Vagina (tissue), 2 donors: Measurements from ENCODE around the gene RIPK3. TPM values are rescaled to one million over a fixed set of nuclear protein-coding genes. Genes with fewer than 3 reads are reported as not detected.

Experiments used
- DNase-seq, 2 donors: peaks; one replicate each; pipeline ENCODE4 v3.0.0-alpha.2; 2017; ENCODE audit errors: extremely low spot score in 2 of 2
- H3K27ac ChIP-seq: fragments of 200-600 bp; sonication (generic); one replicate; pipeline ENCODE4 v1.5.1; 2019
- H3K27me3 ChIP-seq: fragments of 200-600 bp; sonication (generic); one replicate; pipeline ENCODE4 v1.5.1; 2019
- H3K36me3 ChIP-seq, 2 donors: fragments of 200-600 bp; sonication (generic); one replicate each; pipeline ENCODE4 v1.5.1; 2017 to 2019
- H3K4me1 ChIP-seq: fragments of 200-600 bp; sonication (generic); one replicate; pipeline ENCODE4 v1.5.1; 2019
- H3K4me3 ChIP-seq, 2 donors: fragments of 200-600 bp; sonication (generic); 1 replicate in 1 of 2; 2 replicates in 1 of 2; pipeline ENCODE4 v1.5.1; 2016 to 2019
- H3K9me3 ChIP-seq: fragments of 200-600 bp; sonication (generic); one replicate; pipeline ENCODE4 v1.5.1; 2019
- CTCF ChIP-seq, 3 experiments: fragments of 450-650 bp in 2 of 3; fragments of 200-600 bp in 1 of 3; sonication (generic) in 1 of 3; IDR thresholded peaks; one replicate each; pipeline ENCODE4 v1.5.1; 2017 to 2019; ENCODE audit warnings: antibody characterized with exemption in 3 of 3, mild to moderate bottlenecking in 2 of 3, moderate library complexity in 2 of 3
- POLR2A ChIP-seq, 2 donors: fragments of 450-650 bp; IDR thresholded peaks; one replicate each; pipeline ENCODE4 v1.6.1; 2017; ENCODE audit warnings: antibody characterized with exemption in 2 of 2, mild to moderate bottlenecking in 2 of 2, moderate library complexity in 2 of 2
- POLR2AphosphoS5 ChIP-seq, 2 donors: sonication (generic); formaldehyde crosslinking; IDR thresholded peaks; one replicate each; pipeline ENCODE4 v1.9.0; 2017; ENCODE audit warnings: antibody characterized with exemption in 2 of 2, mild to moderate bottlenecking in 2 of 2, low read depth in 1 of 2; ENCODE audit not compliant: insufficient read depth in 1 of 2
- intact Hi-C: fragments of 100-400 bp; cut with DNase I; formaldehyde crosslinking; loops from one replicate; pipeline ENCODE4 v1.15.1; 2023
- total RNA-seq: library from RNA; depleted of rRNA; stranded (reverse); fragments of >200 nt; gene quantifications from one replicate; pipeline ENCODE4 v1.2.3, GENCODE V29; 2016

RIPK3 gene
- total RNA-seq, 1 donor from 2014 or later = 10.1 TPM

GRCh38 chr14:24309538-24310264 lies 30.1 kb downstream of the RIPK3 start, which contains the start of gene LTB4R2:
LTB4R2 (plus strand) TSS chr14:24310140; CDS start chr14:24310665, 525 bp downstream.
- Histone ChIP-seq H3K9me3 (no peaks in the 10 kb centered on the region), H3K4me1 (peaks cover 68% of the 10 kb centered on the region), H3K36me3 (peaks cover 0 to 27% of the 10 kb centered on the region in 2 donors), H3K4me3 (peak within 1 kb of the TSS; percentile 48 to 58), H3K27me3 (no peaks in the 10 kb centered on the region), H3K27ac (peak within 1 kb of the TSS; percentile 87)
- DNase-seq = no peak
- intact Hi-C loops = no loop called here
- TF ChIP-seq CTCF (IDR thresholded peaks at IDR 0.05) (no peak), POLR2A (IDR thresholded peaks at IDR 0.05) (no peak), POLR2AphosphoS5 (IDR thresholded peaks at IDR 0.05; ENCODE audit: insufficient read depth in 1 of 2, low read depth in 1 of 2) (no peak)

DNA sequence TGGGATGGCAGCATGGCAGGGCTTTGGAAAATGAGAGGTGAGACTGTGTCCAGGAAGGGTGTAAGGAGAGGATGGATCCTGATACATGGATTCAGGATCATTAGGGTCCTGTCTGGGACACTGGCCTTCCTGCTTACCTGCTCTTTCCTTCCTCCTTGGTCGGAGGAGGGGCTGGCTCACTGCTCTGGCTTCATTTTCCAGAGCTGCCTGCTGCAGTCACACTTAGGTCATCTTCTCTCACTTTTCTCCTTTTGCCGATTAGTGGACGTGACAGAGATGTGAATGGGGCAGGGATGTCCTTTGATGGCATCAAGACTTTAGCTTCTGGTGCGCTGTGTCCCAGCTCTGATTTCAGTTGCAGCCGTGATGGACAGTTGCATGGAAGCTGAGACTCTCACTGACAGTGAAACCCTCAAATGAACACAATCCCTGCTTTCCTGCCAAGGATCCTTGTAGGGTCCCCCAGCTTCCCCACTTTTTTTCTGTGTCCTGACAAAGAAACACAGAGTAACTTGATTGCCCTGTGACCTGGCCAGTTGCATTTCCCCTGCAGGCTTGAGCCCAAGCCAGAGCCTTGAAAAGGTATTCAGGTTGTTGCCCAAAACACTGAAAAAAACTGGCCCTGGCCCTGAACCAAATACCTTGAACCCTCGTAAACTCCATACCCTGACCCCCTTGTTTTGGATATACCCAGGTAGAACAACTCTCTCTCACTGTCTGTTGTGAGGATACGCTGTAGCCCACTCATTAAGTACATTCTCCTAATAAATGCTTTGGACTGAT lies 31.3 kb downstream of the RIPK3 start:
- Histone ChIP-seq H3K27me3 (no peaks in the 10 kb centered on the region), H3K4me1 (peaks cover 57% of the 10 kb centered on the region), H3K36me3 (peaks cover 0 to 38% of the 10 kb centered on the region in 2 donors), H3K9me3 (no peaks in the 10 kb centered on the region), H3K27ac (peak overlapping the region; percentile 87), H3K4me3 (no peak overlapping the region)
- intact Hi-C loops = no loop called here
- no peak for DNase-seq
- TF ChIP-seq CTCF (IDR thresholded peaks at IDR 0.05) = no peak
- no peak for TF ChIP-seq POLR2AphosphoS5 (IDR thresholded peaks at IDR 0.05; ENCODE audit: insufficient read depth in 1 of 2, low read depth in 1 of 2)
- no peak for TF ChIP-seq POLR2A (IDR thresholded peaks at IDR 0.05)

DNA sequence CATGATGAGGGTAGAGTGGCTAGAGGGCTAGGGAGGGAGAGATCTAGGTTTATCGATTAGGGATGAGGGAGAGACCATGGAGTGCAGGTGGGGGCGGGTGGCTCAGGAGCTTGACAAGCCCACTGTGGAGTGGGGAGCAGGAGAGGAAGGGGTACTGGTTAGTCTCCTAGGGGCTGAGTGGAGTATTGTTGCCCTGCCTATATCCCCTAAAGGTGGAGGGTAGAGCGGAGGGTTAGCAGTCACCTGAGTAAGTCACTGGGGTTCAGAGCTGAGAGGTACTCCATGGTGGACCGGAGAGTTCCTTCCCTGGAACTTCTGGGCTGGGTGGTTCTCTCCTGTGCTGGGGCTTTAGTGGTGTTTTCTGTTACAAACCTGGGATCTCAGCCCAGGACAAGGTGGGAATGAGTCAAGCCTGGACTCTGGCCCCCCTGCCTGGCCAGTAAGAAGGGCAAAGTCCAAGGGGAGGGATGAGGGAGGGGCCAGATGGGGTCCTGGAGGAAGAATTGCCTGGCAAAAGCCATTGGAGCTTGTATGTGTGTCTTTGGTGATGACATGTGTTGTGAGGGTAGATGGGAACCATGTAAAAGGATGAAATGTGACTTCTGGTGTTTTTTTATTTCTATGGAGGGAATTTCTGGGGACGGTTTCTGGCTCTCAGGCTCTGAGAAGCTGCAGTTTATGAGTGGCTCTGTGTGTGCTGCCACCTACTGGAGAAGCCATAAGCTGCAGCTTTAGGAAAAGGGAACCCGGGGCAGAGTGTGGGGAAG lies 32.0 kb downstream of the RIPK3 start, which contains the start of gene CIDEB:
CIDEB (minus strand) TSS at position 403 of the 767 bp plus-strand sequence; CDS start at position 284, 119 bp downstream.
- intact Hi-C loops = no loop called here
- Histone ChIP-seq H3K27ac (peak within 1 kb of the TSS; percentile 87), H3K4me1 (peaks cover 50% of the 10 kb centered on the region), H3K27me3 (no peaks in the 10 kb centered on the region), H3K9me3 (no peaks in the 10 kb centered on the region), H3K4me3 (no peak within 1 kb of the TSS), H3K36me3 (peaks cover 0 to 45% of the 10 kb centered on the region in 2 donors)
- DNase-seq = no peak
- TF ChIP-seq POLR2AphosphoS5 (IDR thresholded peaks at IDR 0.05; ENCODE audit: insufficient read depth in 1 of 2, low read depth in 1 of 2) (no peak), CTCF (IDR thresholded peaks at IDR 0.05) (peak in 2 of 3 experiments; percentile 70 to 79)

DNA sequence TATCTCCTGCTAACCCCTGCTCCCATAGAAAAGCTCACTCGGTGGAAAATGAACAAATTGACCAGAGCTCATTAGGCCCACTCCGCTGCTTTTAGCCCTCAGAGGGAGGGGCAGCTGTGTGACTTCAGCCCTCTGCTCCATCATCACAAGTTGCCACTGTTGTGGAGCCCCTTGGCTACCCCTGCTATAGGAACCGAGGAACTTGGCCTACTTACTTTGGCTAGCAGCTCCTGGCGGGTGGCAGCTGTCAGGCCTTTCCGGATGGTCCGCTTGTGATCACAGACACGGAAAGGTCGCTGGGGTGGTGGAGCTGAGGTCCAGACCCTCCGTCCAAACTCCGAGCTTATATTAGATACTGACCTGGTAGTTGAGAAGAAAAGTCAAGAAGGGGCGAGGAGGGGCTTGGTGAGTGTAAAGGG lies 32.6 kb downstream of the RIPK3 start:
- no peak for TF ChIP-seq CTCF (IDR thresholded peaks at IDR 0.05)
- no peak for TF ChIP-seq POLR2AphosphoS5 (IDR thresholded peaks at IDR 0.05; ENCODE audit: insufficient read depth in 1 of 2, low read depth in 1 of 2)
- no peak for TF ChIP-seq POLR2A (IDR thresholded peaks at IDR 0.05)
- peaks cover 44% of the 10 kb centered on the region for H3K4me1 ChIP-seq
- H3K9me3 ChIP-seq = no peaks in the 10 kb centered on the region
- no peaks in the 10 kb centered on the region for H3K27me3 ChIP-seq
- no peak overlapping the region for H3K4me3 ChIP-seq
- peaks cover 0 to 51% of the 10 kb centered on the region in 2 donors for H3K36me3 ChIP-seq
- DNase-seq = no peak
- no peak overlapping the region for H3K27ac ChIP-seq
- intact Hi-C loops = no loop called here
